Activated naive CD4-positive, alpha-beta T cell treated with anti-CD3 and anti-CD28 coated beads for 36 hours (primary cell): Measurements from ENCODE around the gene SCNN1A. TPM values are rescaled to one million over a fixed set of nuclear protein-coding genes. Genes with fewer than 3 reads are reported as not detected.
"Not testable (repeated sequence)": the region's sequence is repeated elsewhere in the genome, so short reads cannot be mapped to it uniquely, and the experiment has no call there.

ENCODE experiments used
- CTCF ChIA-PET: fragments of 350-600 bp; sonication (Branson Sonifier 250); formaldehyde crosslinking; loops from one replicate; lab custom pipeline; 2021; ENCODE audit warnings: antibody characterized with exemption; lab: Charles Lee
- DNase-seq: peaks from one replicate; pipeline ENCODE4 v3.0.0-alpha.2; 2020
- H3K27ac Mint-ChIP-seq: one replicate; pipeline ENCODE4 v1.8.0; 2021; ENCODE audit warnings: mild to moderate bottlenecking, mixed read lengths
- H3K27me3 Mint-ChIP-seq: one replicate; pipeline ENCODE4 v1.8.0; 2021; ENCODE audit warnings: low read depth, mixed read lengths
- H3K36me3 Mint-ChIP-seq: one replicate; pipeline ENCODE4 v1.8.0; 2021; ENCODE audit warnings: low read depth, mixed read lengths
- H3K4me1 Mint-ChIP-seq: one replicate; pipeline ENCODE4 v1.8.0; 2021; ENCODE audit warnings: low read depth, mixed read lengths
- H3K4me3 Mint-ChIP-seq: one replicate; pipeline ENCODE4 v1.8.0; 2021; ENCODE audit warnings: mild to moderate bottlenecking, moderate library complexity, mixed read lengths
- H3K9me3 Mint-ChIP-seq: one replicate; pipeline ENCODE4 v1.8.0; 2021; ENCODE audit warnings: mixed read lengths
- intact Hi-C: fragments of 100-400 bp; cut with micrococcal nuclease; formaldehyde crosslinking; loops from one replicate; pipeline ENCODE4 v1.15.1; 2023
- total RNA-seq, 2 experiments: library from RNA; stranded (reverse); gene quantifications; one replicate each; pipeline ENCODE4 v1.2.3, GENCODE V29; 2021

The SCNN1A gene
- total RNA-seq, 2 experiments from 2014 or later: 0.20 to 0.67 TPM

- no peak overlapping the region for H3K27ac Mint-ChIP-seq
- H3K4me3 Mint-ChIP-seq: no peak overlapping the region
- H3K9me3 Mint-ChIP-seq: no peaks in the 10 kb centered on the region
- peaks cover 38% of the 10 kb centered on the region for H3K4me1 Mint-ChIP-seq
- H3K27me3 Mint-ChIP-seq: no peaks in the 10 kb centered on the region
- intact Hi-C loops: loop anchor here (1.0 kb wide), 2 partner anchors 23 to 27 kb away; no protein-coding TSS in a partner anchor
- CTCF ChIA-PET: interaction anchor here (0.6 to 2.4 kb wide), 10 partner anchors 15 to 368 kb away, joined by 3 to 15 read pairs (median 4); no protein-coding TSS in a partner anchor
- peak; percentile 61 for DNase-seq
- peaks cover 9% of the 10 kb centered on the region for H3K36me3 Mint-ChIP-seq
These were observed 35.2 kb downstream of the SCNN1A start for GRCh38 chr12:6340032-6340638.

- CTCF ChIA-PET: interaction anchor here (0.6 to 2.4 kb wide), 13 partner anchors 12 to 294 kb away, joined by 3 to 15 read pairs (median 4); no protein-coding TSS in a partner anchor
These were observed 36.4 kb downstream of the SCNN1A start for GRCh38 chr12:6338955-6339354.

GRCh38 chr12:6338536-6338935 is 36.8 kb downstream of the SCNN1A start:
- not testable (repeated sequence) for H3K27ac Mint-ChIP-seq, H3K27me3 Mint-ChIP-seq, DNase-seq, H3K9me3 Mint-ChIP-seq, H3K4me3 Mint-ChIP-seq
- CTCF ChIA-PET: interaction anchor here (0.6 to 3.8 kb wide), 14 partner anchors 11 to 294 kb away, joined by 3 to 19 read pairs (median 4); no protein-coding TSS in a partner anchor
- H3K36me3 Mint-ChIP-seq: peaks cover 17% of the 10 kb centered on the region
- peaks cover 48% of the 10 kb centered on the region for H3K4me1 Mint-ChIP-seq
- intact Hi-C loops: loop anchor here (5.0 kb wide), 3 partner anchors 219 to 514 kb away; partner anchors contain the start of genes CDCA3, CHD4, IFFO1 and USP5

More at GRCh38 chr12:6338955-6339354, 36.4 kb downstream of the SCNN1A start:
- no peak for DNase-seq
- Mint-ChIP-seq H3K9me3 (no peaks in the 10 kb centered on the region), H3K4me3 (no peak overlapping the region), H3K27ac (no peak overlapping the region), H3K36me3 (peaks cover 14% of the 10 kb centered on the region), H3K4me1 (peaks cover 46% of the 10 kb centered on the region), H3K27me3 (no peaks in the 10 kb centered on the region)
- intact Hi-C loops: loop anchor here (5.0 kb wide), 3 partner anchors 218 to 513 kb away; partner anchors contain the start of genes CDCA3, CHD4, IFFO1 and USP5

GRCh38 chr12:6337958-6338433 is 37.4 kb downstream of the SCNN1A start:
- no peak overlapping the region for H3K27ac Mint-ChIP-seq
- intact Hi-C loops: loop anchor here (2.0 to 5.0 kb wide), 4 partner anchors 197 to 514 kb away; partner anchors contain the start of genes CDCA3, CHD4, GAPDH and IFFO1
- H3K9me3 Mint-ChIP-seq: no peaks in the 10 kb centered on the region
- H3K27me3 Mint-ChIP-seq: no peaks in the 10 kb centered on the region
- CTCF ChIA-PET: interaction anchor here (0.5 to 6.0 kb wide), 4 partner anchors 12 to 143 kb away, joined by 3 to 39 read pairs (median 11); no protein-coding TSS in a partner anchor
- peaks cover 22% of the 10 kb centered on the region for H3K36me3 Mint-ChIP-seq
- DNase-seq: peak; percentile 27
- peaks cover 48% of the 10 kb centered on the region for H3K4me1 Mint-ChIP-seq
- no peak overlapping the region for H3K4me3 Mint-ChIP-seq

- peaks cover 30% of the 10 kb centered on the region for H3K36me3 Mint-ChIP-seq
- no peak overlapping the region for H3K4me3 Mint-ChIP-seq
- H3K27ac Mint-ChIP-seq: no peak overlapping the region
- no peaks in the 10 kb centered on the region for H3K9me3 Mint-ChIP-seq
- intact Hi-C loops: loop anchor here (1.0 to 5.0 kb wide), 6 partner anchors 8 to 515 kb away; partner anchors contain the start of genes CDCA3, CHD4, GAPDH and IFFO1
- DNase-seq: peak; percentile 65
- CTCF ChIA-PET: interaction anchor here (0.5 to 6.0 kb wide), 7 partner anchors 9 to 142 kb away, joined by 3 to 39 read pairs (median 18); no protein-coding TSS in a partner anchor
- peaks cover 47% of the 10 kb centered on the region for H3K4me1 Mint-ChIP-seq
- H3K27me3 Mint-ChIP-seq: no peaks in the 10 kb centered on the region
These were observed 38.2 kb downstream of the SCNN1A start for GRCh38 chr12:6336889-6337853.

GRCh38 chr12:6336079-6336888 is 39.1 kb downstream of the SCNN1A start:
- Mint-ChIP-seq H3K36me3 (peaks cover 32% of the 10 kb centered on the region), H3K9me3 (no peaks in the 10 kb centered on the region), H3K4me3 (no peak overlapping the region), H3K27me3 (no peaks in the 10 kb centered on the region), H3K4me1 (peaks cover 45% of the 10 kb centered on the region), H3K27ac (no peak overlapping the region)
- CTCF ChIA-PET: interaction anchor here (0.6 to 6.0 kb wide), 11 partner anchors 9 to 125 kb away, joined by 3 to 39 read pairs (median 10); no protein-coding TSS in a partner anchor
- intact Hi-C loops: loop anchor here (1.0 to 5.0 kb wide), 6 partner anchors 9 to 516 kb away; partner anchors contain the start of genes CDCA3, CHD4, GAPDH and IFFO1
- peak; percentile 83 for DNase-seq

GRCh38 chr12:6335451-6336078 is 39.8 kb downstream of the SCNN1A start:
- Mint-ChIP-seq H3K4me1 (peaks cover 46% of the 10 kb centered on the region), H3K4me3 (no peak overlapping the region), H3K27me3 (no peaks in the 10 kb centered on the region), H3K36me3 (peaks cover 33% of the 10 kb centered on the region), H3K9me3 (no peaks in the 10 kb centered on the region), H3K27ac (no peak overlapping the region)
- DNase-seq: peak; percentile 94
- CTCF ChIA-PET: interaction anchor here (0.6 to 6.0 kb wide), 24 partner anchors 8 to 135 kb away, joined by 3 to 39 read pairs (median 6); partner anchors contain the start of gene VAMP1
- intact Hi-C loops: loop anchor here (1.0 to 5.0 kb wide), 11 partner anchors 10 to 517 kb away; partner anchors contain the start of genes CDCA3, CHD4, GAPDH and IFFO1

GRCh38 chr12:6334940-6335450 is 40.4 kb downstream of the SCNN1A start:
- H3K4me3 Mint-ChIP-seq: no peak overlapping the region
- H3K27me3 Mint-ChIP-seq: no peaks in the 10 kb centered on the region
- H3K36me3 Mint-ChIP-seq: peaks cover 39% of the 10 kb centered on the region
- no peak overlapping the region for H3K27ac Mint-ChIP-seq
- no peaks in the 10 kb centered on the region for H3K9me3 Mint-ChIP-seq
- CTCF ChIA-PET: interaction anchor here (0.6 to 6.0 kb wide), 24 partner anchors 9 to 135 kb away, joined by 3 to 39 read pairs (median 6); partner anchors contain the start of gene VAMP1
- H3K4me1 Mint-ChIP-seq: peaks cover 46% of the 10 kb centered on the region
- DNase-seq: no peak
- intact Hi-C loops: loop anchor here (1.0 to 5.0 kb wide), 8 partner anchors 12 to 517 kb away; partner anchors contain the start of genes CDCA3, CHD4, IFFO1 and USP5

GRCh38 chr12:6334359-6334758 is 41.0 kb downstream of the SCNN1A start:
- Mint-ChIP-seq H3K9me3 (no peaks in the 10 kb centered on the region), H3K36me3 (peaks cover 43% of the 10 kb centered on the region), H3K27ac (peak overlapping the region; percentile 82), H3K4me1 (peaks cover 46% of the 10 kb centered on the region), H3K4me3 (no peak overlapping the region), H3K27me3 (no peaks in the 10 kb centered on the region)
- DNase-seq: no peak
- intact Hi-C loops: no loop called here
- CTCF ChIA-PET: interaction anchor here (0.6 to 6.0 kb wide), 9 partner anchors 11 to 90 kb away, joined by 3 to 39 read pairs (median 12); no protein-coding TSS in a partner anchor

GRCh38 chr12:6333566-6333965 is 41.8 kb downstream of the SCNN1A start:
- peaks cover 46% of the 10 kb centered on the region for H3K4me1 Mint-ChIP-seq
- H3K27me3 Mint-ChIP-seq: no peaks in the 10 kb centered on the region
- peak; percentile 43 for DNase-seq
- CTCF ChIA-PET: interaction anchor here (1.2 to 6.0 kb wide), 6 partner anchors 8 to 136 kb away, joined by 3 to 39 read pairs (median 9); partner anchors contain the start of gene TNFRSF1A
- no peaks in the 10 kb centered on the region for H3K9me3 Mint-ChIP-seq
- peak overlapping the region; percentile 14 for H3K4me3 Mint-ChIP-seq
- H3K36me3 Mint-ChIP-seq: peaks cover 45% of the 10 kb centered on the region
- H3K27ac Mint-ChIP-seq: peak overlapping the region; percentile 82
- intact Hi-C loops: no loop called here
